GM12874 (cell line): ENCODE data around the gene ZNF578.

Source experiments
- TF ChIP-seq, protein P1 (sequence below): IDR thresholded peaks from 2 replicates; pipeline ENCODE4 v1.5.1; 2011; ENCODE audit warnings: low read depth, mild to moderate bottlenecking, control low read depth, low read length, moderate library complexity; ENCODE audit not compliant: insufficient read depth

ZNF578 gene

DNA sequence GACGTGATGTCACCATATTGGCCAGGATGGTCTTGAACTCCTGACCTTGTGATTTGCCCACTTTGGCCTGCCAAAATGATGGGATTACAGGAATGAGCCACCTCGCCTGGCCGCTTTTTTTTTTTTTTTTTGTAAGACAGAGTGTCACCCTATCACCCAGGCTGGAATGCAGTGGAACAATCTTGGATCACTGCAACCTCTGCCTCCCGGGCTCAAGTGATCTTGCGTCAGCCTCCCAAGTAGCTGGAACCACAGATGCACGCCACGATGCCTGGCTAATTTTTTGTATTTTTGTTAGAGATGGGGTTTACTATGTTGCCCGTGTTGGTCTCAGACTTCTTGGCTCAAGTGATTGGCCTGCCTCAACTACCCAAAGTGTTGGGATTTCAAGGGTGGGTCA, 45.2 kb downstream of the ZNF578 start:
- TF ChIP-seq, protein P1, sequence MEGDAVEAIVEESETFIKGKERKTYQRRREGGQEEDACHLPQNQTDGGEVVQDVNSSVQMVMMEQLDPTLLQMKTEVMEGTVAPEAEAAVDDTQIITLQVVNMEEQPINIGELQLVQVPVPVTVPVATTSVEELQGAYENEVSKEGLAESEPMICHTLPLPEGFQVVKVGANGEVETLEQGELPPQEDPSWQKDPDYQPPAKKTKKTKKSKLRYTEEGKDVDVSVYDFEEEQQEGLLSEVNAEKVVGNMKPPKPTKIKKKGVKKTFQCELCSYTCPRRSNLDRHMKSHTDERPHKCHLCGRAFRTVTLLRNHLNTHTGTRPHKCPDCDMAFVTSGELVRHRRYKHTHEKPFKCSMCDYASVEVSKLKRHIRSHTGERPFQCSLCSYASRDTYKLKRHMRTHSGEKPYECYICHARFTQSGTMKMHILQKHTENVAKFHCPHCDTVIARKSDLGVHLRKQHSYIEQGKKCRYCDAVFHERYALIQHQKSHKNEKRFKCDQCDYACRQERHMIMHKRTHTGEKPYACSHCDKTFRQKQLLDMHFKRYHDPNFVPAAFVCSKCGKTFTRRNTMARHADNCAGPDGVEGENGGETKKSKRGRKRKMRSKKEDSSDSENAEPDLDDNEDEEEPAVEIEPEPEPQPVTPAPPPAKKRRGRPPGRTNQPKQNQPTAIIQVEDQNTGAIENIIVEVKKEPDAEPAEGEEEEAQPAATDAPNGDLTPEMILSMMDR = no peak

DNA sequence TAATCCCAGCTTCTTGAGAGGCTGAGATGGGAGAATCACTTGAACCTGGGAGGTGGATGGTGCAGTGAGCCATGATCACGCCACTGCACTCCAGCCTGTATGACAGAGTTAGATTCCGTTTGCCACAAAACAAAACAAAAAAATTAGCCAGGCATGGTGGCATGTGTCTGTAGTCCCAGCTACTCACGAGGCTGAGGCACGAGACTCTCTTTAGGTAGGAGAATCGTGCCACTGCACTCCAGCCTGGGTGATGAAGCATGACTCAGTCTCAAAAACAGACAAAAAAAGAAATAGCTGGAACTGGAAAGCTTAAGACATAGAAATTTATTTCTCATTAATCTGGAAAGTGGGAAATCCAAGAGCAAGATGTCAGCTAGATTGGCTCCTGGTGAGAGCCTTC, 53.9 kb downstream of the ZNF578 start:
- TF ChIP-seq, protein P1 = no peak

DNA sequence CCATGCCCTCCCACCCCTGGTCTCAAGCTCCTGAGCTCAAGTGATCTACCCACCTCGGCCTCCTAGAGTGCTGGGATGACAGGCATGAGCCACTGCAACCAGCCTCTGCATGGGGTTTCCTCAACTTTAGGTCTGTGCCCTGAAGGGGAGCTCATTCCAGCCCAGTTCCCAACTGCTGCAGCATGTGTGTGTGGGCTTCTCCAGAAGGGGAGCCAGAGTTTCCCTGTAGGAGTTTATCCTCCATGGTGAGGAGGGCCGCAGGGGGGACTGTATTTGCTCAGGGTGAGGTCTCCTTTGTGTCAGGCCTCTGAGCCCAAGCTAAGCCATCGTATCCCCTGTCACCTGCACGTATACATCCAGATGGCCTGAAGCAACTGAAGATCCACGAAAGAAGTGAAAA, 62.8 kb downstream of the ZNF578 start:
- TF ChIP-seq, protein P1 = no peak

DNA sequence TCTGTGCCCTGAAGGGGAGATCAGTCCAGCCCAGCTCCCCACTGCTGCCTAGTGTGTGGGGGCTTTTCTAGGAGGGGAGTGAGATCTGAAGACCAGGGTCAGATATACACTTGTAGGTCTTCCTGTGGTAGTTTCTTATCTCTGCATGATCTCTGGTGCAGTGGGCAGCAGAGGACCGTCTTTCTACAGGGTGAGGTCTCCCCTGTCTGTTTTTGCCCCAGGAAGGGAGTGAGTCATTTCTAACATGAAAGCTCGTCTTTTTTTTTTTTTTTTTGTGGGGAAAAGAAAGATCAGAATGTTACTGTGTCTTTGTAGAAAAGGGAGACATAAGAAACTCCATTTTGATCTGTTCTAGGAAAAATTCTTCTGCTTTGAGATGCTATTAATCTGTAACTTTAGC, 65.3 kb downstream of the ZNF578 start:
- TF ChIP-seq, protein P1 = no peak

DNA sequence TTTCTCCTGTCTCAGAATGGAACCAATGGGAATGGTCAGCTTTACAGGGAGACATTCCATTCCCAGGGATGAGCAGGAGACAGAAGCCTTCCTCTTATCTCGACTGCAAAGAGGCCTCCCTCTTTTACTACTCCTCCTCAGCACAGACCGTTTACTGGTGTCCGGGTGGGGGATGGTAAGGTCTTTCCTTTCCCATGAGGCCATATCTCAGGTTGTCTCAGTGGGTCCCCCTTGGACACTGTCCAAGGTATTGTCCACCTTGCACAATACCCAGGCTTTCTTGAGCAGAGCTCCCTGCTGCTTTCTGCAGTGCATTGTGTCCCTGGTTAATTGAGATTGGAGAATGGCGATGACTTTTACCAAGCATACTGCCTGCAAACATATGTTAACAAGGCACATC, 66.7 kb downstream of the ZNF578 start:
- TF ChIP-seq, protein P1 = no peak

DNA sequence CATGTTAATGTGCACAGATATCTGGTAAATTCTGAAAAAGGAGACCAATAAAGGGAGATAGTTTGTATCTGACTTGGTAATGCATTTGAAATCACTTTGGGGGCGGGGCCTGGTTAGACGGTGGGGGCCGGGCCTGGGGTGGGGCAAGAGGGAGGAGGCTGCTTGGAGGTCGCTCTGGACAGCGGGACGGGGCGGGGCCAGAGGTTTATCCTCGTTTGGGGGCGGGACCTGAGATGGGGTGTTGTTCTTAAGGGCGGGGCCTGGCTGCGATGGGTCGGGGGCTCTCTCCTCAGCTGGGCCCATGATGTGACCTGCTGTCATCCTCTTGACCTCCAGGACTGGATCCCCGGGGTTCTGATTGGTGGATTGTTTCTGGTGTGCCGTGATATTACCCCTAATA, 69.2 kb downstream of the ZNF578 start:
- TF ChIP-seq, protein P1 = no peak

DNA sequence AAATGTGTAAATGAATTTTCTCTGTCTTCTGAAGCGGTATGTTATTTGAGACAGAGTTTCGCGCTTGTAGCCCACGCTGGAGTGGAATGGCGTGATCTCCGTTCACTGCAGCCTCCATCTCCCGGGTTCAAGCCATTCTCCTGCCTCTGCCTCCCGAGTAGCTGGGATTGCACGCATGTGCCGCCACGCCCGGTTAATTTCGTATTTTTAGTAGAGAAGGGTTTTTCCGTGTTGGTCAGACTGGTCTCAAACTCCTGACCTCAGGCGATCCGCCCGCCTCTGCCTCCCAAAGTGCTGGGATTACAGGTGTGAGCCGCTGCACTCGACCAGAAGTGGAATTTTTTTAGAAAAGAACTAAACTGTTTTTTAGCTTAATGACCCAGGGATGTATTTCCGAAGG, 70.7 kb downstream of the ZNF578 start:
- TF ChIP-seq, protein P1 = no peak

DNA sequence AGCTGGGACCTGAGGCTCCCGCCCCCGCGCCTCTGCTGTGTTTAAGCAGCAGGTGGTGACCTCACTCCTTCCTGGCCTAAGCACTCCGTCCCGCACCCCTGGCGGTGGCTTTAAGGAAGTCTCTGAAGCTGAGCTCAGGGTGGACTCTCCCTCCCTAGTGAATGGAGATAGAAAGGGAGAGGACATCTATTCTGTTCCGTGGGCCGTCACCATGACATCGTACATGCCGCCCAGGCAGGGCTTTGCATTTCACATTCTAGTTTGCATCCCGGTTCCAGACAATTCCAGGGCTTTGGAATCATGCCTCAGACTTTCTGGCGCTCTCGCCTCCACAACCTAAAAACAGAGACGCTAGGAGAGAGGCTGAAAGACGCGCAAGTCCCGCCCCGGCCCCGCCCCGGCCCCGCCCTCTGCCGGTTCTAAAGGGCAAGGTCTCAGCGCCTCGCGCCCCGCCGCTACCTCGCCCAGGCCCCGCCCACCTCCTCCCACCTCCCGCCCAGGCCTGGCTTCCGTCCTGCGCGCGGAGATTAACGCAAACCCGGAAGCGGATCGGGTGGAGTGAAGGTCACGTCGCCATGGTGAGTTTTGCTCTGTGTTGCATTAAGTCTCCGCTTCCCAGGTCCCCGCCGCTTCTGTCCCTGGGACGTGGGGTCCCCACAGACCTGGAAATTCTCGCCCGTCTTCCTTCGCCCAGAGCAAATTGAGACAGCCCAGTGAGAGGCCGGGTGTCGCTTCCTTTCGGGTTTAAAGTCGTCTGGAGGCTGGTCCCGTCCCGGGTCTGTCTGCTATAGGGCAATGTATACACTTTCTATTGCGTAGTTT, 74.0 kb downstream of the ZNF578 start, which contains the start of gene ZNF808:
Gene ZNF808 (plus strand): TSS at position 535 of the 822 bp plus-strand sequence. CDS start 15,617 bp downstream, outside the sequence.
- TF ChIP-seq, protein P1 = peak; percentile 59
